GM18870 (cell line): Measurements from ENCODE around the gene GPR155.
A peak's percentile ranks its signal among the peaks of the same experiment; 100 is the strongest.
"Not testable (repeated sequence)": the region's sequence is repeated elsewhere in the genome, so short reads cannot be mapped to it uniquely, and the experiment has no call there.

Experiments used
- ATAC-seq: cut with Tn5 transposase; IDR thresholded peaks from one replicate; pipeline ENCODE4 v1.9.1; 2021; ENCODE audit warnings: moderate library complexity; ENCODE audit not compliant: unreplicated experiment

Gene GPR155

GRCh38 chr2:174491947-174492346, 5.1 kb upstream of the GPR155 start:
- ATAC-seq: no peak

- no peak for ATAC-seq
Measured at GRCh38 chr2:174490051-174490450, 3.2 kb upstream of the GPR155 start.

DNA sequence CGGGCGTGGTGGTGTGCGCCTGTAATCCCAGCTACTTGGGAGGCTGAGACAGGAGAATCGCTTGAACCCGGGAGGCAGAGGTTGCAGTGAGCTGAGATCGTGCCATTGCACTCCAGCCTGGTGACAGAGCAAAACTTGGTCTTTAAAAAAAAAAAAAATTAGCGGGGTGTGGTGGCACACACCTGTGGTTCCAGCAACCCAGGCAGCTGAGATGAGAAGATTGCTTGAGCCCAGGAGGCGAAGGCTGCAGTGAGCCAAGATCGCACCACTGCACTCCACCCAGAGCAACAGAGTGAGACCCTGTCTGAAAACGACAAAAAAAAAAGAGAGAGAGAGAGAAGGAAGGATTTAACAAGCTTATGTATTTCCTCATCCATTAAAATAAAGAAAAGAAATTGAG, 2.7 kb upstream of the GPR155 start:
- not testable (repeated sequence) for ATAC-seq

DNA sequence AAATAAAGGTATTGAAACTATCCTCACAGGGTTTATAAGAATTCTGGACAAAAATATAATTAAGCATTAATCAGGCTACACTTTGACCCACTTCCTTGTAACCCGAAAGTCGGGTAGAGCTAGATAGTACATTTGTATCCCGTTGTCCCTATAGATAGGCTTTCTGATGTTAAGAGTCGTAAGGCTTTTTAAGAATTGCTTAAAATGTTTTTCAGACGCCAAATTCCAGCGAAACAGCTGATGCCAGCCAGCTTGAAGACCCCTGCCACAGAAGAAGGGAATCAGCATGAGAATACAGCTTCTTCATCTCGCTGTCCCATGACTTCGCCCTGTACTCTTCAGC, 962 bp upstream of the GPR155 start:
- no peak for ATAC-seq

GRCh38 chr2:174487108-174487819, 435 bp upstream of the GPR155 start:
- ATAC-seq: peak; percentile 35

GRCh38 chr2:174485788-174486562, 854 bp downstream of the GPR155 start:
- peak; percentile 33 for ATAC-seq

GRCh38 chr2:174485045-174485444, 1.8 kb downstream of the GPR155 start:
- not testable (repeated sequence) for ATAC-seq

DNA sequence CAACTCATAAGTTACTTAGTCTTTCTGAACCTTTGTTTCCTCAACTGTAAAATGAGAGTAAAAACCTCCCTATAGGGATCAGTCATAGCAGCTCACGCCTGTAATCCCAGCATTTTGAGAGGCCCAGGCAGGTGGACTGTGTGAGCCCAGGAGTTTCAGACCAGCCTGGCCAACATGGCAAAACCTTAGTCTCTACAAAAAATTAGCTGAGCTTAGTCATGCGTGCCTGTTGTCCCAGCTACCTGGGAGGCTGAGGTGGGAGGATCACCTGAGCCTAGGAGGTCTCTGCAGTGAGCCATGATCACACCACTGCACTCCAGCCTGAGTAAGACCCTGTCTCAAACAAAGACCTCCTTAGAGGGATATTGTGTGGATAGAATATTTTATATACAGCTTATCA, 2.3 kb downstream of the GPR155 start:
- ATAC-seq: no peak

GRCh38 chr2:174482854-174483253, 4.0 kb downstream of the GPR155 start:
- no peak for ATAC-seq

- ATAC-seq: no peak
Measured at GRCh38 chr2:174477759-174478158, 9.1 kb downstream of the GPR155 start.

DNA sequence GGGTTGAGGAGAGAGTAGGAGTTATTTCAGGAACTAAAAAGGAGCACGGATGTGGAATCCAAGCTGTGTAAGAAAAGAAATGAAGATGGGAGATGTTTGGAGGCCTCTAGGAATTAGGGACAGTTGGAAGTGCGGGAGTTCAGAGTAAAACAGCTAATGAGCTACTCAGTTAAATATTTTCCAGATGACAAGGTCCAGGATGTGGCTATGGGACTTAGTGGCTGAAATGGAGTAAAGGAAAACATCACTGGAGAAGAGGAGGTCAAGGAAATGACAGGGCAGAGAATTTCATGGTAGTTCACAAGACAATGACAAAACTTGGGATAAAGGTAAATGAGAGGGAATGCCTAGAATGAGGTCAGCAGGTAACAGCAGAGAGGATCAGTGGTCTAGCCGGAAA, 13.0 kb downstream of the GPR155 start:
- no peak for ATAC-seq

- no peak for ATAC-seq
Measured at GRCh38 chr2:174465327-174465726, 21.5 kb downstream of the GPR155 start.

DNA sequence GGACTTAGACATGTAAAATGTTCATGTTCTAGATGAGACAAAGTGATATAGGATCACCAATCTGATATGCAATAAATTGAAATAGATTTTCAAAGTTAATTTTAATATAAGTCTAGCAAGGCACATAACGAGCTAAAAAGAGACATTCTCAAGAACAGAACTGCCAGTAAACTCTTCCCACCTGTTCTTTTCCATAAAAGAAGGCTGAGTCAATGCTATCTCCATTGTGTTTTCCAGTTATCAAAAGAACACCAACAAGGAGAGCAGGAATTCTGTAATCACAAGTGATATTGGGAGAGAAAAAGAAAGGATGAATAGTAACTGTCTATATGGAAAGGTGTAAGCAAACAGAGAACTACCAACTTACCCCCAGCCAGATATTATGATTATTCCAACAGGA, 25.6 kb downstream of the GPR155 start:
- no peak for ATAC-seq

- ATAC-seq: no peak
Measured at GRCh38 chr2:174454566-174454965, 32.3 kb downstream of the GPR155 start.

DNA sequence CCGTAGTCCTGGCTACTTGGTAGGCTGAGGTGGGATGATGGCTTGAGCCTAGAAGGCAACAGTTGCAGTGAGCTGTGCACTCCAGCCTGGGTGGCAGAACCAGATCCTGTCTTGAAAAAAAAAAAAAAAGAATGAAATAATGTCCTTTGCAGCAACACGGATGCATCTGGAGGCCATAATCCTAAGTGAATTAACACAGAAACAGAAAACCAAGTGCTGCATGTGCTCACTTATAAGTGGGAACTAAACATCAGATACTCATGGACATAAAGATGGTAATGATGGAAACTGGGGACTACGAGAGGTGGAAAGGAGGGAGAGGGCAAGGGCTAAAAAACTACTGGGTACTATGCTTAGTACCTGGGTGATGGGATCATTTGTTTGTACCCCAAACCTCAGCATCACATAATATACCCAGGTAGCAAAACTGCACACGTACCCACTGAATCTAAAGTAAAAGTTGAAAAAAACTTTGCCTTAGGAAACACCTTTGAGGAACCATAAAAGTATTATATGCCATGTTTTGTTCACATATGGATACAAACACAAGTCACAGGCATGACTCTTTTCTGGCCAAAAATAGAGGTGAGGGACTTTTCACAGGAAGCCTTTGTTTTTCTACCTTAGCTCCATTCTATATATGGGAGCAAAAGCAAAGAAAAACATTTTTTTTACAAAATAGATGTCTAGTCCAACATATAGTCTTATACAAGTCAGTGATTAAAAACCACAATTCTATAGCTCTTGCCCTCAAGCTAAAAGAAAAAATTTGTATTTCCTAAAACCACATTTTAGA, 36.6 kb downstream of the GPR155 start:
- ATAC-seq: no peak

DNA sequence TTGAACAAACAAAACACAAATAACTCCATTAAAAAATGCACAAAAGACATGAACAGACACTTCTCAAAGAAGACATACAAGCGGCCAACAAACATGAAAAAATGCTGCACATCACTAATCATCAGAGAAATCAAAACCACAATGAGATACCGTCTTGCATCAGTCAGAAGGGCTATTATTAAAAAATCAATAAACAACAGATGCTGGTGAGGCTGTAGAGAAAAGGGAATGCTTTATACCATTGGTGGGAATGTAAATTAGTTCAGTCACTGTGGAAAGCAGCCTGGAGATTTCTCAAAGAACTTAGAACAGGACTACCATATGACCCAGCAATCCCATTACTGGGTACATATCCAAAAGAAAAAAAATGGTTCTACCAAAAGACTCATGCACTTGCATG, 37.8 kb downstream of the GPR155 start:
- ATAC-seq: no peak

GRCh38 chr2:174446531-174446930, 40.3 kb downstream of the GPR155 start:
- no peak for ATAC-seq

DNA sequence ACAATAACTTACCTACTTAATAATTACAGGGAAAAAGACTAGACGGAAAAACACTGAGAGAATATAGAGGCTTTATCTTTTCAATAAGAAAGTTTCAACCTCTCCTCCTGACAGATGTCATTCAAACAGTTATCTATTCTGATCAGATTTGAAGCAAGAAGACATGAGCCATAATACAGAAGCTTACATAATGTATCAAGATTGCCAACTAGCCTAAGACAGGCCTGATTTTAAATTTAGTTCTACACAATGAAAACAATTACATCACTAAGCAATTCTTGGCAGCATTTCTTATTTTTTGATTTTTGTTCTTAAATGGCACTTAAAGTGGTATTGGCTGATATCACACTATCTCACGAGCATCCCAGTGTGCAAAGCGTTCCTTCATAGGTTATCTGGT, 41.6 kb downstream of the GPR155 start:
- ATAC-seq: no peak

- no peak for ATAC-seq
Measured at GRCh38 chr2:174444761-174445160, 42.1 kb downstream of the GPR155 start.

DNA sequence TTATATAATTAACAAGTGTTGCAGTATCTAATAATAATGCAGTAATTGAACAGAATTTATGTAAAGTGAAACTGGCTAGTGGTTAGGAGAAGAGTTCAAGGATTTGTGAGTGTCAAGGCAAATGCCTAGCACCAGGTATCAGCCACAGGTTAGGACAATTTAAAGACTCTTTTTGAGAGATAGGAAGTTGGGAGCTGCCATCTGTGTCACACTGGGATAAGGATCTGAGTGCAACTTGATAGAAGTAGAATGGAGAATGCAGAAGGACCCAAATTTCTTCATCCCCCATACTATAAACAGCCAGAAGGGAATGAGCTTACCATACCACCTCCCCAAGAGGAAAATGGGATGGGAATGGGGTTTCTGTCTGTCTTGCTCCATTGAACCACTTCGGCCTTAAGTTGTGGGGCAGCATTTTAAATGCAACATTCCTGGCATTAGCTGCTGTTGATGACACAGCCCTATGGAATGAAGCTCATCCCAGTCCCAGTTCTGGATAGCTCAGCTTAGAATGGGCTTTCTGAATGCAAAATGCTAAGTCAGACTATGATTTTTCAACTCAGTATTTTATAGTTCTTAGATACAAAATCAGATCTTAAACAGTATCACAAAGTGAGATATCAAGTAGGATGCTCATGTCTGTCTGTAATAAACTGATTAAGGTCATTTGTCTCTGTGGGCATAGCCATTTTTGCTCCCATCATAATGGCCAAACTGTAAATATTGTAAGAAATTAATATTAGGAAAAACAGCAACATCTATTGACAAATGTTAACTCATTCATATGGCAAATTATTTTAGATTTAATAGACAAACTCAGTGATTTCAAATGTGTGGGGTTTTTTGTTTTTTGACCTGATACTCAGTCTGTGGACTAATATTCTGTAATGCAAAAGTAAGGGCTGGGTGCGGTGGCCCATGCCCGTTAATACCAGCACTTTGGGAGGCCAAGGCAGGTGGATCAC, 44.0 kb downstream of the GPR155 start:
- ATAC-seq: no peak

DNA sequence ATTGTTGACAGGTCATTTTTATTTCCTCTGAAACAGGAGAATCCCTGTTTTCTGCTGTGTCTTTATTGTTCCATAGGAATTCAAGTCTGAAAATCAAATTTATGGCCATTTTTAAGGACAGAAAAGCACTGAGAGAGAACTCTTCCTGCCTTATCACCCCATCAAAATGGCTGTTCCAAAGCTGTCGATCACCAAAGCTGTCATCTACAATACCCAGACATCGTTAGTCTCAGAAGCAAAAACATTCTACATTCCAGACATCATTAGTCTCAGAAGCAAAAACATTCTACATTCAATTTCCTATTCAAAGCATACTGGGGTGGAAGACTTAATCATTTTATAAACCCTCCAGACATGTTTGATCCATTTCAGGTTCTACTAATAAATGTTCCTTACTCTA, 46.9 kb downstream of the GPR155 start:
- ATAC-seq: no peak
